Midbrain (tissue), 1 donor: Measurements from ENCODE around the gene FOXP1.

Source experiments
- DNase-seq: peaks from one replicate; lab custom pipeline; 2025; lab: John Stamatoyannopoulos, UW

The FOXP1 gene

GRCh38 chr3:71564361-71564760 is 19.2 kb downstream of the FOXP1 start:
- no peak for DNase-seq

- DNase-seq, result no peak
Measured at GRCh38 chr3:71563827-71564226, 19.7 kb downstream of the FOXP1 start.

DNA sequence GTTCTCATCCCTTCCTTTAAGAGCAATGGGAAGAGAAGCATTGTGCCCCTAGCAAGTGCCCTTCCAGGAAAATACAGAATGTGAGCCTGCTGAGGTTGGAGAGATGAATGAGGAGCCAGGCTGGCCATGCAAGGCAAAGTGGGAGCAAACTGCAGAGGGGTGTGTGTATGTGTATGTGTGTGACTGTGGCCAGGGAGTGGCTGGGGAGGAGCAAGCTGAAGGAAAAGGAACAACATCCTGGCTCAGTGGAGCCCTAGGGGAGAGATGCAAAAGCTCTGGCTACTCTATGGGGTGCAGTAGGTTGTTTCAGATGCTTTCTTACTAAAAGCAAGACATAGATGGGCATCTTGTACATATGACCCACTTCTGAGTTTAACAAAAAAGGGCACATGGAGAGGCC is 20.6 kb downstream of the FOXP1 start:
- DNase-seq, result no peak

DNA sequence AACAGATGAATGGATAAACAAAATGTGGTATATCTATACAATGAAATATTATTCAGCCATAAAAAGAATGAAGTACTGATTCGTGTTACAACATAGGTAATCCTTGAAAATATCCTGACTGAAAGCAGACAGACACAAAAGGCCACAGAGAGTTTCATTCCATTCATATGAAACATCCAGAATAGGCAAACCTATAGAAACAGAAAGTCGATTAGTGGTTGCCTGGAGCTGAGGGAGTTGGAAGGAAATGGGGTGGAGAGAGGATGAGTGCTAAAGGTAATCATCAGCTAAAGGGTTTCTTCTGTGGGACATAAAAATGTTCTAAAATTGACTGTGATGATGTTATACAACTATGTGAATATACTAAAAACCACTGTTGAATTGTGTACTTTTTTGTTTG is 22.9 kb downstream of the FOXP1 start:
- DNase-seq, result no peak

- no peak for DNase-seq
Measured at GRCh38 chr3:71559578-71560162, 23.9 kb downstream of the FOXP1 start.

DNA sequence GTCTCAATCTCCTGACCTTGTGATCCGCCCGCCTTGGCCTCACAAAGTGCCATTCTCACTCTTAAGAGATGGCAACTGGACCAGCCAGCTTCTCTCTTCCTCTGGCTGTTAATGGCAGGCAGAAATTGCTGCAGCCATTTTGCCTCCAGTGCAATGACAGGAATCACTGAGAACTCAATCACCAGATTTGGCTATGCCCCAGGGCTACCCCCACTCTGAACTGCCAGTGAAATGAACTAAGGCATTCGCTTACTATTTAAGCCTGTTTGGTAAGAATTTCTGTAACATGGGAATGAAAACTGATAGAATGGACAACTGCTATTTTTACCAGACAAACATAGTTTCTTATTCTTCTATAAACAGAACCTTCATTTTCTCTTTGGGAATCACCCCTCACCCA is 24.5 kb downstream of the FOXP1 start:
- no peak for DNase-seq

DNA sequence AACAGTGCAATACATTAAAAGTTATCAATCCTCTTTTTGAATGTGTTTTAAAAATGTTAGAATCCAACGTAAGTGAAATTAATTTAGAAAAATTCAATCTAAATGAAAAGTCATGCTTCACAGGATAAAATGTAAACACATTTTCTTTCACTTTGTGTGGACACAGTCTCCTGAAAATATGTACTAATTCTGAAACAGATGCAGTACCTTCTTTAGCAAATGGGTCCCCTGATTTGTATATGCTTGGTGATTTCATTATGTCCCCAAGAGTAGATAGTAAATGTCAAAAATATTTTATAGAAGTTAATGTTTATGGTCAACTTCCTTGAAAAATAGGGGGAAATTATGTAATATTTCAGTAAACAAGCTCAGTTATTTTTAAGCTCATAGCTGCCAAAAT is 28.9 kb downstream of the FOXP1 start:
- DNase-seq, result no peak

DNA sequence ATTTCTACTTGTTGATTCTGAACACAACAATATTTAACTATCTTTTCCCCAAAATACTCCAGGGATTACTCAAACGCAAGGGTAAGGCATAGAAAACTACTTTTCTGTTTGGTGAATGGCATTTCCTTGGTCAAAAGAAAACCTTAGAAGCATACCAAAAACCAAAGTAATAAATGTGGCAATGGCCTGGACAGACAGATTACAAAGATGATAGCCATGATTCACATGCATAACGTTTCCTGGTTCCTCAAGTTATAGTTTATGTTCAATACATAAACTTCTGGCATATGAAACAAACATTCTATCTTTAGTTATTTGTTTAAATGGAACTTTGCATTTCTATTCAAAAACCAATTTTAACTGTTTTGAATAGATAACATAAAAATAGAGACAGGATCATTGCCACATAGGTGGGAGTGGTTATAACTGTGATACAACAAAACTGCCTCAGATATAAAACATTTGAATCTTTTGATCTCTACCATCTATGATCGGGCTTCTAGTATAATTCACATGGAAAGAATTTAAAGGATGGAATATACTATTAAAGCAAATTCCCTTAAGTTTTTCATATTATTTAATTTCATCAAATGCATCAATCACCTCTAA is 32.1 kb downstream of the FOXP1 start:
- no peak for DNase-seq

- no peak for DNase-seq
Measured at GRCh38 chr3:71549951-71550350, 33.6 kb downstream of the FOXP1 start.

DNA sequence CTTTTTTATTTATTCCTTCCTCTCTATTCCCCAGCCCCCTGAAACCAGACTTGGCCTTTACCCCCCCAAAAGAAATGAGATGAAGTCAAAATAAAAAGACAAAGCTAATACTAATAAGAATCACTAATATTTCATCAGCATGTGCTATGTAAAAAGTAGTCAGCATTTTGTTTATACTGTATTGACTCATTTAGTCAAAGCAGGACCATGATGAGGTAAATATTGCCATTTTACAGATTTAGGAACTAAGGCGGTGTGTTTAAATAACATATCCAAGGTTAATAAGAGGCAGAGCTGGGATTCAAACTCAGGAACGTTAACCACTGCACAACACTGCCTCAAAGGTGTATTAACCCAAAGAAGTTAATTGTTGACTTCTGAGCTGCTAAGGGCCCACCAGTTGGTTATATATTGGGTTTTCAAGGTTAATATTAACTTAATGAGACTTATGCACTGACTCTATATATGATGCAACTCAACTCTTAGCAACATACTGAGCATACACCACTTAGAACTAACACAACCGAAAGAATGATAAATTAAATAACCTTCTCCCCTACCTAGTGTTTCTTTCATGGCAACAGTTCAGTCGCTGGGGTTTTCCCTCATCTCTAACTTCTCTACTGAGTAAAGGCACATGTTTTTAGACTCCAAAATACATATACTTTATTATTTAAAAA is 34.7 kb downstream of the FOXP1 start:
- DNase-seq, result no peak

GRCh38 chr3:71547249-71548198 is 36.0 kb downstream of the FOXP1 start:
- DNase-seq, result no peak

GRCh38 chr3:71546821-71547220 is 36.7 kb downstream of the FOXP1 start:
- DNase-seq, result no peak

DNA sequence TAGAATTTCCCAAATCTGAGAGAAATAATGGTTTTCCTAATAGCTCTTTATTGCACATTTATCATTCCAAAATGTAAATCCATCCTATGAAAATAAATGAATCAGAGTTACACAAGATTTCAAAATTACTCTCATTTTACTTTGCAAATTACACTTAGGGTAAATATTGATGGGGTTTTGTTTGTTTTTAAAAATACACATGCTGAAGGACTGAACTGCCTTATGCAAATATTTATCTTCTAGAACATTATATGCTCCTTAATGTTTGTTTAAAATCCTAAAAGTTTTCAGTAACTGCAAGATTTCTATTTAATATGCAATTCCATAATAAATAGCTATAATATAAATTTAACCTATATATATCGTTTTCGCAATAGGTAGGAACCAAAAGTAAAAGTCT is 38.2 kb downstream of the FOXP1 start:
- no peak for DNase-seq

- no peak for DNase-seq
Measured at GRCh38 chr3:71543371-71544016, 40.0 kb downstream of the FOXP1 start.

GRCh38 chr3:71542521-71543370 is 40.8 kb downstream of the FOXP1 start:
- peak; percentile 72 for DNase-seq

DNA sequence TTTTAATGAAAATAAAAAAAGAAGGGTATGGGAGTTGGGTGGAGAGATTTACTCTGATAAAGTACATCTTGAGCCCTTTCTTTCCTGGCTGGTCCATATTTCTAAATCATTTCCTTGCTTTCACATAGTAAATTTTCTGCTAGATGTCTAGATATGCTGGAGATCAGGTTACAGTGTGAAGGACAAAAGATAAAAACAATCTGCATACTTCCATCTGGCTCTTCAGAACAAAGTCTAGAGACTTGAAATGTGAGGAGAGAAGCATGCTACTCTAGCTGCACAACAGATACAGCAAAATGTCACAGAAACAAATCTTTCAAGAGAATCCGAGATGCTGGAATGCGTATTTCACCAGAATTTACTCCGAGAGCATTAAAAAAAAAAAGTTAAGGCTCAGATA is 42.2 kb downstream of the FOXP1 start:
- DNase-seq, result no peak

DNA sequence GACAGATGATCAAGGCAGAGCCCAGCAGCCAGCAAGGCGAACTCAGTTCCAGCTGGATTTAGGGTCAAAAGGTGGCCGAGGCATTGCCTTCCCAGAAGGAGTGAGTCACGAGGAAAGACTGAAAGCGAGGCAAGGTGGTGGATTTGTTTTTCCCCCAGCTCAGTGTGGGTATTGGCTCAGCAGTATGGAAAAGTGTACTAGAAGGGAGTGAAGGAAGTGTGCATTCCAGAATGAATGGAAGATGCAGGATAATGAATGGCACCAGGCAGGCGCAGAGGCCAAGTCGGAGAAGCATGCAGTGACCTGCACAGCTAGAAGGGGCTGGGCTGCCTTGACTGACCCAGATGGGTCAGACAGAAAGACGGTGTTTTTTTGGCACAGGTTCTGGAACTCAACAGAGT is 46.3 kb downstream of the FOXP1 start:
- no peak for DNase-seq

DNA sequence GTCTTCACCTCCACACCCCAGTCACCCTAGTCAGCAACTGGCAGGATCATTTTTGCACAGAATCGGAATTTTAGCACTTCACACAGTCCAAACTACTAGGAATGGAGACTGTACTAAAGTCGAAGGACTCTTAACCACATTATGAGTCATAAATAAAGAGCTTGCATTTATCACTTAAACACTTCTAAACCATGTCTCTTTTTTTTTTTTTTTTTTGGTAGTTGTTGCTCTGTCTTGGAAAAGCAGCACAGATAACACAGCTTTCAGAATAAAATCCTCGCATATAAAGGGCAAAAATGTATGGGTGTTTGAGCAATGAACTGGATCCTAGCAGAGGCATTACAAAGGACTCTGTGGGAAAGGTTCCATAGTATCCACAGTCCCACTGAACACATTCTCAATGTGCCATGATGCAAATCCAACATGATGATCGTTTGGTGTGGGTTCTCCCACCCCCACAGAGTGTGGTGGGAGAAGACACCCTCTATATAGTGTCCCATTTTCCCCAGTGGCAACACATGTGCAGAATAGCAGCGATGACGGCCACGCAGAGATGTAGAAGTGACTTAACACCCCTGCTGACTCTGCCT is 47.1 kb downstream of the FOXP1 start:
- no peak for DNase-seq

GRCh38 chr3:71533588-71533987 is 49.9 kb downstream of the FOXP1 start:
- no peak for DNase-seq

DNA sequence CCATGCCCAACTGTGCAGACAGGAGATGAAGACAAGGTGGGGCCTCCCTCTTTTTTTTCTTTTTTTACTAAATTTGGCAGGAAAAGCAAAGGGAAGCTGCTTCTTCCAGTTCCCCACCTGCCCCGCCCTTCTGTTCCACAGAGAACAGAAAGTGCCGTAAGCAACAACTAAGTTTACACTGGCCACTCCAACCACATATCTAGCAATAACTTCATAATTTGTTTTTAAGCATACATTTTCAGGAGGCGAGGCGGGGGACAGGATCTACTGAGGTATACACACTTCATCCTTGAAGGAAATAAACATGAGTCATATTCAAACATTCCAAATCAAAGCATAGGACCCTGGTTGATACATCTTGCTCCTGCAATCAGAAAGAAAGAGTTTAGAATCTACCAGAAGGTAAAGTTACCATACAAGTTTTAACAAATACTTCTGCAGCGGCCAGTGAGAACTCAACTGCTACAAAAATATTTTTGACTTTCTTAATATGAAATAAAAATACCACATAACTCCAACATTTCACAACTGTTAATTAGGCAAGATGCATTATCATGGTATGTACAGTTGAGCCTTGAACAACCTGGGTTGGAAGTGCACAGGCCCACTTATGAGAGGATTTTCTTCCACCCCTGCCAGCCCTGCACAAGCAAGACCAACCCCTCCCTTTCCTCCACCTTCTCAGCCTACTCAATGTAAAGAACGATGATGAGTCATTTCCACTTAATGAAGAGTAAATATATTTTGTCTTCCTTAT is 50.7 kb downstream of the FOXP1 start:
- no peak for DNase-seq
